ENCODE results near the gene MLLT10. TPM values are rescaled to one million over a fixed set of nuclear protein-coding genes. Genes with fewer than 3 reads are reported as not detected.
A peak's percentile ranks its signal among the peaks of the same experiment; 100 is the strongest.

MLLT10 gene
- total and polyA plus RNA-seq, 9 of the 15 experiments (the other 6 are each of a cell fraction or from before 2014, with no cell fraction given), result 18.8 to 81.4 (median 64.2) TPM

- TF ChIP-seq ID3 (CRISPR knock-in tag; IDR thresholded peaks at IDR 0.05), result no peak
- no peak for TF ChIP-seq ID3 (tag; IDR thresholded peaks at IDR 0.05)
- TF ChIP-seq RREB1 (CRISPR knock-in tag; IDR thresholded peaks at IDR 0.05), result 0 out of 2 replicates have a peak, but pooled peaks have one; percentile 21
- TF ChIP-seq, protein P1, sequence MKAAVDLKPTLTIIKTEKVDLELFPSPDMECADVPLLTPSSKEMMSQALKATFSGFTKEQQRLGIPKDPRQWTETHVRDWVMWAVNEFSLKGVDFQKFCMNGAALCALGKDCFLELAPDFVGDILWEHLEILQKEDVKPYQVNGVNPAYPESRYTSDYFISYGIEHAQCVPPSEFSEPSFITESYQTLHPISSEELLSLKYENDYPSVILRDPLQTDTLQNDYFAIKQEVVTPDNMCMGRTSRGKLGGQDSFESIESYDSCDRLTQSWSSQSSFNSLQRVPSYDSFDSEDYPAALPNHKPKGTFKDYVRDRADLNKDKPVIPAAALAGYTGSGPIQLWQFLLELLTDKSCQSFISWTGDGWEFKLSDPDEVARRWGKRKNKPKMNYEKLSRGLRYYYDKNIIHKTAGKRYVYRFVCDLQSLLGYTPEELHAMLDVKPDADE (conservative IDR thresholded peaks at IDR 0.05; ENCODE audit: control insufficient read depth, low read depth, low read length), result 0 out of 2 replicates have a peak, but pooled peaks have one; percentile 14
- no peak for TF ChIP-seq MAFG (tag; conservative IDR thresholded peaks at IDR 0.05)
- TF ChIP-seq NONO (IDR thresholded peaks at IDR 0.05; ENCODE audit: low read depth in 2 of 2, low read length in 1 of 2), result 0 out of 4 replicates have a peak, but pooled peaks of 1 of the 2 experiments have one; percentile 31
- TF ChIP-seq SRSF3 (IDR thresholded peaks at IDR 0.05; ENCODE audit: insufficient read depth, low read length), result no peak
- TF ChIP-seq, protein P2, sequence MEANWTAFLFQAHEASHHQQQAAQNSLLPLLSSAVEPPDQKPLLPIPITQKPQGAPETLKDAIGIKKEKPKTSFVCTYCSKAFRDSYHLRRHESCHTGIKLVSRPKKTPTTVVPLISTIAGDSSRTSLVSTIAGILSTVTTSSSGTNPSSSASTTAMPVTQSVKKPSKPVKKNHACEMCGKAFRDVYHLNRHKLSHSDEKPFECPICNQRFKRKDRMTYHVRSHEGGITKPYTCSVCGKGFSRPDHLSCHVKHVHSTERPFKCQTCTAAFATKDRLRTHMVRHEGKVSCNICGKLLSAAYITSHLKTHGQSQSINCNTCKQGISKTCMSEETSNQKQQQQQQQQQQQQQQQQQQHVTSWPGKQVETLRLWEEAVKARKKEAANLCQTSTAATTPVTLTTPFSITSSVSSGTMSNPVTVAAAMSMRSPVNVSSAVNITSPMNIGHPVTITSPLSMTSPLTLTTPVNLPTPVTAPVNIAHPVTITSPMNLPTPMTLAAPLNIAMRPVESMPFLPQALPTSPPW (CRISPR knock-in tag; IDR thresholded peaks at IDR 0.05), result 0 out of 2 replicates have a peak, but pooled peaks have one; percentile 43
- peak; percentile 53; the same call in 1 of the 2 replicates for TF ChIP-seq RB1 (IDR thresholded peaks at IDR 0.05; ENCODE audit: low read depth)
- no peak for TF ChIP-seq ZNF77 (CRISPR knock-in tag; IDR thresholded peaks at IDR 0.05)
- TF ChIP-seq, protein P3, sequence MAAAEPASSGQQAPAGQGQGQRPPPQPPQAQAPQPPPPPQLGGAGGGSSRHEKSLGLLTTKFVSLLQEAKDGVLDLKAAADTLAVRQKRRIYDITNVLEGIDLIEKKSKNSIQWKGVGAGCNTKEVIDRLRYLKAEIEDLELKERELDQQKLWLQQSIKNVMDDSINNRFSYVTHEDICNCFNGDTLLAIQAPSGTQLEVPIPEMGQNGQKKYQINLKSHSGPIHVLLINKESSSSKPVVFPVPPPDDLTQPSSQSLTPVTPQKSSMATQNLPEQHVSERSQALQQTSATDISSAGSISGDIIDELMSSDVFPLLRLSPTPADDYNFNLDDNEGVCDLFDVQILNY (CRISPR knock-in tag; IDR thresholded peaks at IDR 0.05), result no peak
- TF ChIP-seq ETV1 (tag; conservative IDR thresholded peaks at IDR 0.05; ENCODE audit: low read depth), result no peak
- TF ChIP-seq PKNOX1 (IDR thresholded peaks at IDR 0.05), result no peak
Observed at GRCh38 chr10:21516242-21517131, 17.5 kb upstream of the MLLT10 start (continued).
